NCI-H1436 treated with DMSO at 0.1 percent for 48 hours (cell line): ENCODE data around the gene PGBD4.

ENCODE experiments used
- DNase-seq: peaks from one replicate; lab custom pipeline; 2025; lab: John Stamatoyannopoulos, UW

Gene PGBD4

DNA sequence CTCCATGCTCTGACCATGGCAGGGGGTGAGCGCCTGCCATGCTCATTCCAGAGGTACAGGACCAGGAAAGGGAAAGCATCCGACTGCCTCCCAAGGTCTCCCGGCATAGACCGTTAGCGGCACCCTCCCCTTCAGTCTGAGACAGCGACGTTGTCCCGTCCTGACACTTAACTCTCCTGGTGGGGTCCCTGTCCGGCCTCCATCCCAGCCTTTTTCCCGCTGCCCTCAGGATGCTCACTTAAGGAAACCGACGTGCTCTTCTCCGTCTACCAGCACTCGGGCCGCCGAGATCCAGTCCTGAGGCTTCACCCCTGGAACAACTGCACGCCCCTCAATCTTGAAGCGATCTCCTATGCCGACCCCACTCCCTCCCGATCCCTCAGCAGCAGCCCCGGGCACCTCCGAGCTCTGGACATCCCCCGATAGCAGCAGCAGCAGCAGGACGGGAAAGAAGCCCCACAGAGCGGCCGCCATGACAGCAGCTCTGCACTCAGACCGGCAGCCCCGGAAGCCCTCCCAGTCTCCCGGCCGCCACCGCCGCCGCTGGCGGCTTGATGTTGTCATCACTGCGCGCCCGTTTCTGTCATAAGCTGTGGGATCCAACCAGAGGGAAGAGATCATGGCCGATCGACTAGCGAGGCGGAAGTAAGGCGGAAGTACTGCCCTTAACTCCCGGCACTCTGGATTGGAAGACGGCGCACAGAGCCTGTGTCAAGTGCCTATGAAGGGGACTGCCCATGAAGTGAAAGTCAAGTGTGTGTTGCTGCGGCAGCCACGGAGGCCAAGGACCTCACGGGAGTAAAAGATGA is at the start of gene PGBD4, which contains the start of gene EMC7:
Gene PGBD4 (plus strand): TSS at position 718 of the 809 bp plus-strand sequence. CDS start 449 bp downstream, outside the sequence.
Gene EMC7 (minus strand): TSS at position 497 of the 809 bp plus-strand sequence. CDS start 23 bp downstream, at position 474.
- DNase-seq, result peak; percentile 92

DNA sequence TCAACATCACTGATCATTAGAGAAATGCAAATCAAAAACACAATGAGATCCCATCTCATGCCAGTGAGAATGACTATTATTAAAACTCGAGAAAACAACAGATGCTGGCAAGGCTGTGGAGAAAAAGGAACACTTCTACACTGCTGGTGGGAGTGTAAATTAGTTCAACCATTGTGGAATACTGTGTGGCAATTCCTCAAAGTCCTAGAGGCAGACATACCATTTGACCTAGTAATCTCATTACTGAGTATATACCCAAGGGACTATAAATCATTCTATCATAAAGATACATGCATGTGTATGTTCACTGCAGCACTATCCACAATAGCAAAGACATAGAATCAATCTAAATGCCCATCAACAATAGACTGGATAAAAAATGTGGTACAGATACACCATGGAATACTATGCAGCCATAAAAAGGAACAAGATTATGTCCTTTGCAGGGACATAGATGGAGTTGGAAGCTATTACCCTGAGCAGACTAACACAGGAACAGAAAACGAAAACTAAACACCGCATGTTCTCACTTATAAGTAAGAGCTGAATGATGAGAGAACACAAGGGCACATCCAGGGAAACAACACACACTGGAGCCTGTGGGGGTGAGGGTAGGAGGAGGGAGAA is 47.7 kb upstream of the PGBD4 start:
- no peak for DNase-seq

DNA sequence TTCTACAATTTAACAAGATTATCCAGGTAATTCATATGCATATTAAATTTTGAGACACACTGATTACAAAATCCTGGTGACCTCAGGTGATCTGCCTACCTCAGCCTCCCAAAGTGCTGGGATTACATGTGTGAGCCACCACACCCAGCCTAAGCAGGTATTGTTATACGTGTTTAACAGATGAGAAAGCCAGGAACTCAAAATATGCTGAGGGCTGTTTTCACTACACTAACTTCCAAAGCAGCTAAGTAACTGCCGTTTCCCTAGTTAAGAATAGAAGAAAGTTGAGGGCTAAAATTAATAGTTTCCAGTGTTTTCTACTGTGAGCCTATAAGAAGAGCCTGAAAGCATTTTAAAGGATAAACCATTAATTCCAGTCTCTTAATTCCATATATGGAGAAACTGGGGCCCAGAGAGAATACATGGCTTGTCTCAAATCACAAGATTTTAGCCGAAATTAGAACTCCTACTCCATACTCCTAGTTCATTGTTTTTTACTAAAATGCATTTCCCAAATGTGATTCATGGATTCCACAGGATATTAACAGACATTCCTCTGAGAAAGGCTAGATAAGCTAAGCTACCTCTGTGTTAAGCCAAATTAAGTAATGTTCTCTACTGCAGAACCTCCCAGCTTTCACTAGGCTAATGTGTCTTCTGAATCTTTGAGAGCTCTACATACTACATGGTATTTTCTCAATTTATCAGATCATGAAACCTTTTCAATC is 45.9 kb upstream of the PGBD4 start:
- DNase-seq, result no peak

DNA sequence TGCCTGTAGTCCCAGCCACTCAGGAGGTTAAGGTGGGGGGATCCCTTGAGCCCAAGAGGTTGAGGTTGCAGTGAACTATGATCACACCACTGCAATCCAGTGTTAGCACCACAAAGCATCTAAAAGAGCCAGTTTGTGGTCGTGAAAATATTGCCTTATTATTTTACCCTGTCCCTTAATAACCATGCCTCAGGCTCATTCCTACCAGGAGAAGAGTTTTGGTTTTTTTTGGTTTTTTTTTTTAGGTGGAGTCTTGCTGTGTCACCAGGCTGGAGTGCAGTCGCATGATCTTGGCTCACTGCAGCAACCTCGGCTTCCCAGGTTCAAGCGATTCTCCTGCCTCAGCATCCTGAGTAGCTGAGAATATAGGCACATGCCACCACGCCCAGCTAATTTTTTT is 45.0 kb upstream of the PGBD4 start:
- DNase-seq, result no peak

DNA sequence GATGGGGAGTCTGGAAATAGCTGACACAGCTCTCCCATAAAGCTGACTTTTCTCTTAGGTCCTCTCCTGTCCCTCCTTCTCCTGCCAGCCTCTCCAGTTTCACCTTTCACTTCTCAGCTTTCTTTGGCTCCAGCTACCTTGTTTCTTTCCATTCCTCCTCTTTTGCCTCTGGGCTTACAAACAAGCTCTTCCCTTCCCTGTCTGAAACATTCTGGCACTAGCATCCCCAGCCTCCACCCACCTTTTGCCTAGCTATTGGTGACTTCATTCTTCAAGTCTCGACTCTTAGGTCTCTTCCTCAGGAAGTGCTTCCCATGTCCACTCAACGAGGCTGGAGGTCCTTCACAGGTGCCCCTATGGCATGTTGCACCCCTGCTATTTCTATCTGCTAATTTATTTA is 42.4 kb upstream of the PGBD4 start:
- no peak for DNase-seq

DNA sequence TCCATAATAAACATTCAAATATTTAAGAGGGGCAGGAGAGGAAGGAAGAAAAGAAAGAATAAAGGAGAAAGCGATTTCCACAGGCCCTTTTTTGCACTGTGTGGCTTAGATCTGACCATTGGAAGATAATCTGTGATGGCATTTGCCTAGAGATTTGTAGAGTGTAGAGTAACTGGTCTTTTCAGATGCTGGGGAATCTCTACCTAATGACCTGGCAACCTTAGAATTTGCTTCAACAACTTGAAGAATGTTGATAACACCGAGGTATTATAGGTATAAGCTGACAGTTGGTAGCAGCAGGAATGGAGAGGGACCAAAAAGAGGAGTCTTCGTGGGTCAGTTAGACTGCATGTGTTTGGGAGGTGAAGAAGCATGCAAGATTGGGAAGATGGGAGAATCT is 41.9 kb upstream of the PGBD4 start:
- DNase-seq, result no peak

DNA sequence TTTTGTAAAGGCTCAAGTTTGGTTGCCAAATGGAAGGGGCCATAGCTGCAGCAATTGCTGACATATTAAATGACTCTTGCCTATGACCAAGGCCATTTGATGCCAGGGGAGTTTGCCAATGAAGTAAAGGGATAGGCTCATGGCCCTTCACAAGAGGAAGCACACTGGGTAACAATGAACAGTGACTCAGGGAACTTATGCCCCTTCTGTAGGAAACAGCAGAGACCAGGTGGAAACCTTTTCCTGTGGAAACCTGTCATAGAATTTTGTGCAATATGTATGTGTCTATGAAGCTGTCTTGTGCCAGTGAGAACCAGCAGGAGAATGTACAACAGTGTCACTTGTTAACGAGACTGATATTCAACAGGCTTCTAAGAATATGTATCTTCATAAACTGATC is 37.4 kb upstream of the PGBD4 start:
- no peak for DNase-seq

DNA sequence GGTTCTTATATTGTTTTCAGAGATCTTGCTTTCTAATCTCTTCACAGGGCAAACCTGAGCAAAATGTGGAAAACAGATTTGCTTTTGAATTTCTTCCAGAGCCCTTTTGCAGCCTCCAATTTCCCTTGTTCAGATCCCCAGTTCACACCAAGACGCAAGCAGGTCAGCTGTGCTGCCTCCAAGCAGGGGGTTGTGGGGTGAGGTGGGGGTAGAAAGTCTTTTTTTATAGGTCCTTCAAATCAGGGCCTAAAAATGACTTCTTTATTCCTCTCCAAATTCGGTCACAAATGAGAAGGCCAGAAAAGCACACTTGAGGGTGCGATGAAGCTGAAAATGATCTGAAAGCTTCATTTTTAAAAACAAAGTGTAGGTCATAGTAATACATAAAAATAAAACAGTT is 36.6 kb upstream of the PGBD4 start:
- no peak for DNase-seq

DNA sequence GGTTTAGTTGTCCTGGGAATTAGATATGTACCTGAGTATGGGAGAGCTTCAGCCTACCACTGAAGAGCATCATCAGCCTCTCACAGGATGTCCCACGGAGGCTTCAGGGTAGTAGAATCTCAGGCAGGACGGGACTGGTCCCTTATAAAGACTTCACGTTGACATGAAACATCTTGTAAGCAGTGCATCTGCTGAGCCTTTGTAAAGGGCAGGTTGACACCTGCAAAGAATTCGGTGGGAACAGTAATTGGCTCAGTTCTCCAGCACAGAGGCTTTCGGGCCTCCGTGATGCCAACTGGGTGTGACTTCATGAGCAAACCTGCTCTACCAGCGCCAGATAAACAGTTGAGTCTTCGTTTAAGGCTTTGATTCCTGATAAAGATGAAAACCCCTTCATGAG is 35.9 kb upstream of the PGBD4 start:
- no peak for DNase-seq

DNA sequence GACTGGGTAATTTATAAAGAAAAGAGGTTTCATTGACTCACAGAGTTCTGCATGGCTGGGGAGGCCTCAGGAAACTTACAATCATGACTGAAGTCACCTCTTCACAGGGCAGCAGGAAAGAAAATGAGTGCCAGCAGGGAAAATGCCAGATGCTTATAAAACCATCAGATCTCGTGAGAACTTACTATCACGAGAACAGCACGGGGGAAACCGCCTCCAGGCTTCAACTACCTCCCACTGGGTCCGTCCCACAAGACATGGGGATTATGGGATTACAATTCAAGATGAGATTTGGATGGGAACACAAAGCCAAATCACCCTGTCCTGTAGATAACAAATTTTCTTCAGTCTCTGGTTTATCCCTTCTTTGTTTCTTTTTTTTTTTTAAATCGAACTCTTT is 31.9 kb upstream of the PGBD4 start:
- DNase-seq, result no peak

DNA sequence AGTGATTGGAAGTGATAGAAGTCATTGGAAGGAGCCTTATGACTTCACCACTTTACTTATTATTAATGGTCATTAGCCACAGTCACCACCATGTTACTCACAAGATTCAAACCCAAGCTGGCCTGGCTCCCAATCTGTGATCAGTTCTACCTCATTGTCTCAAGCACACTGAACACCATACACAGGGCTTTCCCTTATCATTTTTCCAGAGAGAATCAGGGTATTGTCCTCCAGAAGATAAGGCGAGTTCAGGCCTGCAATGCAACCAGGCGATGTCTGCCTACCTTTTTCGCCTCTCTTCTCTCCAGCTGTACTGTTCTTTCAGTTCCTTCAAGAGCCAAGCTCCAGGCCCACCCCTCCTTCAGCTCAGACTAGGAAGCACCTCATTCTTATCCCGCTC is 25.1 kb upstream of the PGBD4 start:
- no peak for DNase-seq

DNA sequence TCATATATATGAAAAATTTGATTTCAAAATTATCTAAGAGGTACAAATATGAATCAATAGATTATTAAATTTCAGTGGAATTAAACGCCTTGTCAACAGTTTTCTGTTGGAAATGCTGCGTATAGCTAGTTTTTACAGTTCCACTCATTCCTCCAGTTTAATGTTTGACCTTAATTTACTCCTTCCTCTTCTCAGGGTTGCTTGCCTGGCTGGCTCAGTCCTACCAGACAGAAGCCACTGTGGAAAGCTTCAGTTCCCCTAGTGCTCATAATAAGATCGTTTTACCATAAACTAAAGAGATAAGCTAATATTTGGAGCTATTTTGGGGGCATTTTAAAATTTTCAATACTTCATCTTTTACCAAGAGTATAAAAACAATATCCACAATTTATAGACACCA is 23.0 kb upstream of the PGBD4 start:
- no peak for DNase-seq

DNA sequence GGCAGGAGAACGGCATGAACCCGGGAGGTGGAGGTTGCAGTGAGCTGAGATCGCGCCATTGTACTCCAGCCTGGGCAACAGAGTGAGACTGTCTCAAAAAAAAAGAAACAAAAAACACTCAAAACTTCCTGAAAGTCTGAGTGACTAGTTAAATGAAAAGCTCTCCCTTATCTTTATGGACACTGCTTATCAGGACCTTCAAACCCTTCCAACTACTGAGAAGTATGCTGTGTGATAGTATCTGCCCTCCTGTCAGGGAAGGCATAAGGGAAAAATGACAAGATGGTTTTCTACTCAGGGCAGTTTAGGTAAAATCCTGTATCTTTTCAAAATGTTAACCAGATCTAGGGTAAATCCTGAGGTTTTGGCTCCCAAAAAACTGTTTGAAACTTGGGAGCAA is 22.0 kb upstream of the PGBD4 start:
- DNase-seq, result no peak

DNA sequence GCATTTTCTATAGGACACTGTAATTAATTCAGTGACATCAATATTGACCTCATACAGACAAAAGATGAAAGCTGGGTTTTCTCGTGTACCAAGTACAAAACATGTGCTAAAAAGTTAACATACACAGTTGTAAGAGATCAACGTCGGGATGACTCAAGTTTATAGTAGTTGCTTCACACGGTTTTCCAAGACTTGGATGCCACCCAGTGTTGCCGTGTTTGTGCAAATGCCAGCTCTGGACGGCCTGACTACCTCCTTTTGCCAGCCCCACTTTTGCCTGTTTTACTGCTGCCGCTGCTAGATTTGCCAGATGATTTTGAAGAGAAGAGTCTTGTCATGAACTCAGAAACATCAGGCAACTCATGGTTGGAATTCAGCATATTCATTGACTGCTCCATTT is 17.8 kb upstream of the PGBD4 start:
- no peak for DNase-seq

DNA sequence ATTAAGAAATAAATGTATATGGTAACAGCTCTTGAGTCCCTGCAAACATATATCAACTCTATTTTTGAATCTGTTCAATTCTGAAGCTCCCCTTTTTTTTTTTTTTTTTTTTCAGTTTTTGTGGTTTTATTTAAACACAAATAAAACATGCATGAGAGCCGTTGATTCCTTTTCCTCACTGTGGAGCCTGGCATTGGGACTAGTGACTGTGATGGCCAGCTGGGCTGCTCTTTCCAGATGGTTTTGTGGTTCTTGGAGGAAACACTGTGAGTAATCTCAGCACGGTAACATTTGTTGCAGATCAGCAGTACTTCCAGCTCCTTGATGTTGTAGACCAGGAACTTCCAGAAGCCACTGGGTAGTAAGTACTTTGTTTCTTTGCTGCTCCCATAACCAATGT is 16.1 kb upstream of the PGBD4 start:
- DNase-seq, result no peak

DNA sequence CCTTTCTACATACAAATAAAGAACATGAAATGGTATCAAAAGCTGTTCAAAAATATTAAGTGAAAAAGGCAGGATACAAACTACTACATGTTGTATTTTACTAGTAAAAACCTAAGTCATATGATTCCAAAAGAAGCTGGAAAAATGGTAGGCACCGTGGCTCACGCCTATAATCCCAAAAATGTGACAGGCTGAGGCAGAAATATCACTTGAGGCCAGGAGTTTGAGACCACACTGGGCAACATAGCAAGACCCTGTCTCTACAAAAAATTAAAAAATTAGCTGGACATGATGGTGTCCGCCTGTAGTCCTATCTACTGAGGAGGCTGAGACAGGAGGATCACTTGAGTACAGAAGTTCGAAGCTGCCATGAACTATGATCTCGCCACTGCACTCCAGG is 2.0 kb upstream of the PGBD4 start:
- no peak for DNase-seq

DNA sequence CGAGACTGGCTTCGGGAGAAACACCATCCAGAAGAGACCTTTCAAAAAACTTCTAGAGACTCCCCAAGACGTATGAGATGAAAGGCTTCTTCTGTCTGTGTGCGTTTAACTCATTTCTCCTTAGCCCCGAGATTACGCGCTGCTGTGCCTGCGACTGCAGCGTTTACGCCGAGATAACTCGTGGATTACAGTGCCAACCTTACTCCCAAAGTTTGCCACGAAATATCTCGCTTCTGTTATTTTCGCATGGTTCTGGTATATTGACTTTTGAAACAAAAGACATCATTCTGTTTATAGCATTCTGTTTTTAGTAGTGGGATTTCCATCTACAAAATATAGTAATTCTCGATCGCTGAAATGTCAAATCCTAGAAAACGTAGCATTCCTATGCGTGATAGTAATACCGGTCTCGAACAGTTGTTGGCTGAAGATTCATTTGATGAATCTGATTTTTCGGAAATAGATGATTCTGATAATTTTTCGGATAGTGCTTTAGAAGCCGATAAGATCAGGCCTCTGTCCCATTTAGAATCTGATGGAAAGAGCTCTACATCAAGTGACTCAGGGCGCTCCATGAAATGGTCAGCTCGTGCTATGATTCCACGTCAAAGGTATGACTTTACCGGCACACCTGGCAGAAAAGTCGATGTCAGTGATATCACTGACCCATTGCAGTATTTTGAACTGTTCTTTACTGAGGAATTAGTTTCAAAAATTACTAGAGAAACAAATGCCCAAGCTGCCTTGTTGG is 467 bp downstream of the PGBD4 start:
- DNase-seq, result no peak

DNA sequence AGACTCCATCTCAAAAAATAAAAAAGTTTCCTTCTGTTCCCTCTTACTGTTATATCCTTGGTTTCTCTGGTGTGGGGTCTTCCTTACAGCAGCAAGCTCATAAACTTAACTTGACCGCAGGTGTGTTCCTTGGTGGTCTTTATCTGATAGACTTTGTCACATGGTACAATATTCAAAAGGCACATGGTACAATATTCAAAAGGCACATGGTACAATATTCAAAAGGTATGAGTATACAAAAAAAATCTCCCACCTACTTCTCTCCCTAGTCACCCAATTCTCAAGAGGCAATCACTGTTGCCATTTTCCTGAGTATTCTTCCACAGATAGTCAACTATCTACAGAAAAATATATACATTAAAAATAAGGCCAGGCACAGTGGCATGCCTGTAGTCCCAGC is 4.5 kb downstream of the PGBD4 start:
- no peak for DNase-seq

DNA sequence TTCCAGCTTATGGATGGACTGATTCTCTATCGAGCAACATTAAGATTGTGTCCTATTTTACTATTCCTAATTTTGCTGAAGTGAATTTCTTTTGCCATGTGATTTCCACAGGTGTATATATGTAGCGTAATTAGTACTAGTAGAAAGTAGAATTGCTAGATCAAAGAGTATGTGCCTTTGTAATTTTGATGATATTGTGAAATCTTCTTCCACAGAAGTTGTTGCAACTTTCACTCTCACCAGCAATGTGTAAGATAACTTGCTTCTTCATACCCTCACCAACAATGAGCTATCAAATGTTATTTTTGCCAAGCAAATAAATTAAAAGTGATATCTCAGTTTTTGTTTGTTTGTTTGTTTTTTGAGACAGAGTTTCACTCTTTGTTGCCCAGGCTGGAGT is 5.4 kb downstream of the PGBD4 start:
- DNase-seq, result no peak

DNA sequence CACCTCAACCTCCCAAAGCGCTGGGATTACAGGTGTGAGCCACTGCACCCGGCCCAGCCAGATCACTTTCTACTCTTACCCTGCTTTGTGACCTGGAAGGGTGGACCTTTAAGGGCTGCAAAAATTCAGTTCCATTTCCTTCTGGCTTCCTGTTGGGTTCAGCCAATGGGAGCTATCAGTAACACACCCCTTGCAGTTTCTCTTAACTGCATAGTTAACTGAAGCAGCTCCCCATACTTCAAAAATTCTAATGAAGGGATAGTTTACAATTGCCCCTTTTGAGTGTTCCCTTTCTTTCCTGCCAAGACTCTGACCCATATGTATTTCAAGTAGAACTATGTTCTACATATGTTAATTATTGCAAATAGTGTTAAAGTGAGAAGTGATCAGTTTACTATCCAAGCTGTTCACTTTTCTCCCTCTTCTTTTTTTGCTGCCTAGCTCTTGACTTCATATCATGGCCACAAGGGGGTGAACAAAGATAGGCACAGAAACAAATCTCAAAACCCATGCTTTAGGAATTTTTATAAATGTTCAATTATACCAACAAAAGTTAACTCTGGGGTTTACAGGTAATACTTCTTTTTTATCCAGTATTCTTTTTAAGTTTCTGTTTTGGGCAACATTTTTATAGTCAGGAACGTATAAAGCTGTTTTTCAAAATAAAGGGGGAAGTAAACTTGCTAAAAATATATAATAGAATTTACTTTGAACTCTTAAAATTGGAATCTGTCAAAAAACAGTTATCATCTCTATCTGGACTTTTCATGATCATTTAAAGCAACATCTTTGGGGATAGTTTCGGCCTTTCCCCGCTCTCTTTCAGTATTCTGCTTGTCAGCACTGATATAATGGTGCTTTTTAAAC is 8.1 kb downstream of the PGBD4 start:
- DNase-seq, result no peak

DNA sequence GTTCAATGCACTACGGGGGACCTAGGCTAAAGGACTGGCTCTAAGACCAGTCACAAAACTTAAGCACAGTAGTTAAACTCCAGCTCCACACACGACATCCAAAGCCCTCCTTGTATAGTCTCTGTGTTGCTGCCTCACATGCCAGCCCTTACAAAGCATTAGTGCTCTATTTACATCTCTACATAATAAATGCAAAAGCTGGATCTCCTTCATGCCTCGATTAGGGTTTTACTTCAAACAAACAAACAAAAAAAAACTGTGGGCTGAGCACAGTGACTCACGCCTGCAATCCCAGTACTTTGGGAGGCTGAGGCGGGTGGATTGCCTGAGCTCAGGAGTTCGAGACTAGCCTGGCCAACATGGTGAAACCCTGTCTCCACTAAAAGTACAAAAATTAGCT is 9.6 kb downstream of the PGBD4 start:
- DNase-seq, result no peak
